Bronchial epithelial cell (primary cell): ENCODE results near the gene NLGN1. TPM values are rescaled to one million over a fixed set of nuclear protein-coding genes. Genes with fewer than 3 reads are reported as not detected.

Experiments
- DNase-seq: peaks from one replicate; pipeline ENCODE4 v3.0.0-alpha.2; 2010; ENCODE audit warnings: low read depth
- FAIRE-seq: peaks from 2 replicates; lab custom pipeline; 2011; peaks lifted over from hg19 to GRCh38; lab: Jason Lieb, UNC
- H3K27me3 ChIP-seq: 2 replicates; pipeline ENCODE4 v1.5.1; 2011; ENCODE audit warnings: low read length; ENCODE audit not compliant: control insufficient read depth, insufficient read depth
- H3K36me3 ChIP-seq: 2 replicates; pipeline ENCODE4 v1.5.1; 2011; ENCODE audit warnings: low read length; ENCODE audit not compliant: control insufficient read depth, insufficient read depth
- H3K4me3 ChIP-seq: 2 replicates; pipeline ENCODE4 v1.5.1; 2011; ENCODE audit warnings: mild to moderate bottlenecking, low read depth, low read length, control low read depth
- CTCF ChIP-seq: IDR thresholded peaks from 2 replicates; pipeline ENCODE4 v1.5.1; 2011; ENCODE audit warnings: mild to moderate bottlenecking, moderate library complexity, low read length, control low read depth, inconsistent platforms; ENCODE audit not compliant: insufficient read depth, severe bottlenecking
- total RNA-seq: library from RNA; depleted of rRNA; stranded (reverse); fragments of >200 nt; gene quantifications from 2 replicates; pipeline ENCODE4 v1.2.1, GENCODE V29; 2014

NLGN1 gene
- total RNA-seq, 1 donor from 2014 or later: under 0.01 TPM

GRCh38 chr3:173930251-173930650 is 532.7 kb downstream of the NLGN1 start:
- FAIRE-seq (no peak), DNase-seq (no peak)
- H3K27me3 ChIP-seq: no peaks in the 10 kb centered on the region
- no peak for TF ChIP-seq CTCF
- H3K36me3 ChIP-seq: no peaks in the 10 kb centered on the region
- H3K4me3 ChIP-seq: no peak overlapping the region

- Histone ChIP-seq H3K36me3 (no peaks in the 10 kb centered on the region), H3K27me3 (no peaks in the 10 kb centered on the region), H3K4me3 (no peak overlapping the region)
- no peak for TF ChIP-seq CTCF
- DNase-seq (peak; percentile 72), FAIRE-seq (no peak)
Measured at GRCh38 chr3:173932624-173933023, 535.1 kb downstream of the NLGN1 start.

- Histone ChIP-seq H3K27me3 (no peaks in the 10 kb centered on the region), H3K36me3 (no peaks in the 10 kb centered on the region), H3K4me3 (no peak overlapping the region)
- DNase-seq (no peak), FAIRE-seq (no peak)
- no peak for TF ChIP-seq CTCF
Measured at GRCh38 chr3:173933113-173933512, 535.6 kb downstream of the NLGN1 start.

GRCh38 chr3:173936316-173936715 is 538.8 kb downstream of the NLGN1 start:
- no peak overlapping the region for H3K4me3 ChIP-seq
- FAIRE-seq (no peak), DNase-seq (no peak)
- no peaks in the 10 kb centered on the region for H3K27me3 ChIP-seq
- H3K36me3 ChIP-seq: no peaks in the 10 kb centered on the region
- no peak for TF ChIP-seq CTCF

- TF ChIP-seq CTCF: no peak
- no peaks in the 10 kb centered on the region for H3K36me3 ChIP-seq
- no peaks in the 10 kb centered on the region for H3K27me3 ChIP-seq
- peak; percentile 23 for DNase-seq
- no peak for FAIRE-seq
- H3K4me3 ChIP-seq: no peak overlapping the region
Measured at GRCh38 chr3:173938159-173938558, 540.6 kb downstream of the NLGN1 start.

- no peak for TF ChIP-seq CTCF
- Histone ChIP-seq H3K4me3 (no peak overlapping the region), H3K36me3 (no peaks in the 10 kb centered on the region), H3K27me3 (no peaks in the 10 kb centered on the region)
- DNase-seq: no peak
- no peak for FAIRE-seq
Measured at GRCh38 chr3:173938616-173939015, 541.1 kb downstream of the NLGN1 start.
